T-helper 2 cell (primary cell): ENCODE results near the gene MAFB.

Experiments used
- DNase-seq, 5 experiments: peaks; one replicate each; pipeline versions ENCODE4 v3.0.0 to v3.0.0-alpha.2; 2012 to 2022

The MAFB gene

GRCh38 chr20:40702504-40702903 is 13.5 kb upstream of the MAFB start:
- DNase-seq: no peak

DNA sequence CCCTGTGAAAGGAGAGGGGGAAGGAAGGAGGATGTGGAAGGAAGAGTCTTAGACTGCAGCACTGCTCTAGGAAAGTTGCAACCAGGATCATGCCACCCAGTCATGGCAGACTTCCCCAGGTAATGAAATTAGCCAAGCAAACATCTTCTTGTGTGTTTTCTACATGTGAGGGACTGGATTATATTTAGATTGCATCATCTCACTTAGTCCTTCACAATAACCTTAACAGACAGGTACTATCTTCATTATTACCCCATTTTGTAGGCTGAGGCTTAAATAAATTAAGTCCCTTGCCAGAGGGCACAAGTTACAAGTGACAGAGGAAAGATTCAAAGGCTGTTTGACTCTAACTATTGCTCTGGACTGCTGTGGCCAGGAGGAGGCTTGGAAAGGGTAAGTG is 9.7 kb upstream of the MAFB start:
- no peak for DNase-seq

- no peak for DNase-seq
These were observed 9.2 kb upstream of the MAFB start for GRCh38 chr20:40698281-40698680.

- no peak for DNase-seq
These were observed 8.5 kb upstream of the MAFB start for GRCh38 chr20:40697541-40697940.

DNA sequence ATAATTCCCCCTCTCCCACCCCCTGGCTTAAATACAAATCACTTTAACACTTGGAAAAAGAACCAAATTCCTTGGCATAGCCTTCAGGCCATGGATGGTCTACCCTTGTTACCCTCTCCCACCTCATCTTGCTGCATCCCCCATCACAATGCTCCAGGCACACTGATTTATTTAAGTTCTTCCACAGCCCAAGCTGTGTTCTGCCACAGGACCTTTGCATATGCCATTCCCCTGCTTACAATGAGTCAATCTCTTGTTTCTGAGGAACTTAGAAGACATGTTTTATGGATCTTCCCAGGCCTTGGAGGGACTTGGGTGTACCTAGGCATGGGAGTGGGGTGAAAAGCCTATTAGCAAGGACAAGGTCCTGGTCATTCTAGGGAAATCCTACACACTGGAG is 6.2 kb upstream of the MAFB start:
- no peak for DNase-seq

GRCh38 chr20:40694246-40694645 is 5.2 kb upstream of the MAFB start:
- DNase-seq: no peak

- no peak for DNase-seq
These were observed 3.4 kb upstream of the MAFB start for GRCh38 chr20:40692240-40693011.

- DNase-seq: no peak
These were observed 2.7 kb upstream of the MAFB start for GRCh38 chr20:40691566-40692239.

GRCh38 chr20:40690836-40691565 is 2.0 kb upstream of the MAFB start:
- no peak for DNase-seq

DNA sequence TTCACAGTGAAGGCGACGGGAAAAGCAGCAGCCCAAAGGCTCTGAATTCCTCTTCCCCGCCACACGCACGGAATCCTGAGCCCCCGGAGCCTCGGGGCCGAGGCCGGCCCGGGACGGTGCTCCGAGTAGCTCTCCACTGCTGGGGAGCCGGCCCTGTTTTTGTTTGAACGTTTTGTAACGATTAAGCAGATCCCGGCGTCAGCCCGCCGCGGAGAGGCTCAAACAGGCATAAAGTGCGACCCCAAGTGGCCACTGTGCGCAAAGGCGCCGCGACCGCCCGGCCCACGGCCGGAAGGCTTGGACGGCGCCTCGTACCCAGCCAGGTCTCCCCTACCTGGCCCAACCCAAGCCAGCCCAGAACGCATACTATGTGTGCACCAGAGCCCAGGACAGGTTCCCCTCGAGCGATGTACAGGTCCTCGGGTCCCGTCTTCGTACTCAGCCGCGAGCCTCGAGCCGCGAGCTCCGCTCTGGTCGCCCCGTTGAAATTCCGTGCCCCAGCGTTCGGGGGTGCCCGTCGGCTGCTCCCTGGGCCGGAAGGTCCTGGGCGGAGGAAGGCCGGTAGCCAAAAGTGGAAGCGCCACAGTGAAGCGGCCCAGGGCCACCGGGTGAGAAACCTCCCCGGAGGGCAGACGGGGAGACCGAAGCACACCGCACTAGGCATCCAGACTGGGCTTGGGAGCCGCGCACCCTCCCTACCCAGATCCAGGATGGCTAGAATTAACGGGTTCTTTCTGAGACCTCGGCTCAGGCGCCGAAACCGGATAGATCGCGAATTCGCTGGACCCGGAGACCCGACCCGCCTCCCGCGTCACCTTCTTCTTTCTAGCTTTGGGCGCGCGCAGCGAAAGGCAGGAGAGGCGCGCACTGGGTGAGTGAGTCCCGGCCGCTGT is 1.2 kb upstream of the MAFB start:
- peak in 4 of 5 experiments; percentile 27 to 80 (median 34) for DNase-seq

DNA sequence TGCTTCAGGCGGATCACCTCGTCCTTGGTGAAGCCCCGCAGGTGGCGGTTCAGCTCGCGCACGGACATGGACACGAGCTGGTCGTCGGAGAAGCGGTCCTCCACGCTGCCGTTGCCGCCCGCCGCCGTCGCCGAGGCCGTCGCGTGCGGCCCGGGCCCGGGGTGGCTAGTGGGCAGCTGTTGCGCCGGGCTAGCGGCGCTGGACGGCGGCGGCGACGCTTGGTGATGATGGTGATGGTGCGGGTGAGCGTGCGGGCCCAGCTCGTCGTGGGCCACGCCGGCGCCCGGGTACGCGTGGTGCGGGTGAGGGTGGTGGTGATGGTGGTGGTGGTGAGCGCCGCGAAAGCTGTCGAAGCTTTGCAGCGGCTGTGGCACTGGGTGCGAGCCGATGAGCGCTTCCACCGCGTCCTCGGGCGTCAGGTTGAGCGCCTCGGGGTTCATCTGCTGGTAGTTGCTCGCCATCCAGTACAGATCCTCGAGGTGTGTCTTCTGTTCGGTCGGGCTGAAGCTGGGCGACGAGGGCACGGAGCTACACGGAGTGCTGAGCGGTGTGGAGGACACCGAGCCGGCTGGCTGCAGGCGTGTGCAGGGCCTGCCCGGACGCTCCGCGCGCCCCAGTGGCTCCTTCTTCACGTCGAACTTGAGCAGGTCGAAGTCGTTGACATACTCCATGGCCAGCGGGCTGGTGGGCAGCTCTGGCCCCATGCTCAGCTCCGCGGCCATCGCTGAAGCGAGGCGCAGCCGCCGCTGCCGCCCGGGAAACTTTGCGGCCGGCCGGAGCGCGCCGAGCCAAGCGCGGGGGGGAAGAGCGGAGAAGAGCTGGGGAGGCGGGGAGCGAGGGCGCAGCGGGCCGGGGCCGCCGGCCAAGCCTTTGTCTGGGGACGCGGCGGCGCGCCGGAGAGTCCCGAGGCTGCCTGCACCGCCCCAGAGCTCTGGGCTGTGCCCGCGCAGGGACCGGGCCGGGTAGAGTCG is 622 bp downstream of the MAFB start:
- peak in 1 of 5 experiments; percentile 24 for DNase-seq

DNA sequence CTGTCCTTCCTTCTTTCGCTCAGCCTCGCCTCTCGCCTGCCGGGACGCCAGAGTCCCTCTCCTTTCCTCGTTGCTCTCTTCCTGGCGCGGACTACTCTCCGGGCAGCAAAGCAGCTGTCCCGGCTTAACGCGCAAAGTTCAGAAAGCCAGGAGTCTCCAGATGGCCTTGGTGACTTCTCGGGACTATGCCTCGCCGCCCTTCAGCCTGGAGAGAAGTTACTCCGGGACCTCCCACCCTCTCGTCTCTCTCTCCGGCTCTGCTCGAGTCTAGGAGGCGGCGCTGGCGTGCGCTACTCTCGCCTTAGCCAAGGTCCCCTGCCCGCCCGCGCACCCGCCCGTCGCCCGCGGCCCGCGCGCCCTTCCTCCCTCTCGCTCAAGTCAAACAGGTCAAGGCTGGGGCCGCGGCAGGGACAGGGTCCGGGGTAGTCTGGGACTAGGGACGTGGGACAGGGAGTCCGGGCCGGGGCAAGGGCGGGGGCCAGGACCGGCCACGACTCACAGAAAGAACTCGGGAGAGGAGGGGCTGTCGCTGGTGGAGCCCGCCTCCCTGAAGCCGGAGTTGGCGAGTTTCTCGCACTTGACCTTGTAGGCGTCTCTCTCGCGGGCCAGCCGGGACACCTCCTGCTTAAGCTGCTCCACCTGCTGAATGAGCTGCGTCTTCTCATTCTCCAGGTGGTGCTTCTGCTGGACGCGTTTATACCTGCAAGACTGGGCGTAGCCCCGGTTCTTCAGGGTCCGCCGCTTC is 1.5 kb downstream of the MAFB start:
- DNase-seq: peak in 1 of 5 experiments; percentile 22

DNA sequence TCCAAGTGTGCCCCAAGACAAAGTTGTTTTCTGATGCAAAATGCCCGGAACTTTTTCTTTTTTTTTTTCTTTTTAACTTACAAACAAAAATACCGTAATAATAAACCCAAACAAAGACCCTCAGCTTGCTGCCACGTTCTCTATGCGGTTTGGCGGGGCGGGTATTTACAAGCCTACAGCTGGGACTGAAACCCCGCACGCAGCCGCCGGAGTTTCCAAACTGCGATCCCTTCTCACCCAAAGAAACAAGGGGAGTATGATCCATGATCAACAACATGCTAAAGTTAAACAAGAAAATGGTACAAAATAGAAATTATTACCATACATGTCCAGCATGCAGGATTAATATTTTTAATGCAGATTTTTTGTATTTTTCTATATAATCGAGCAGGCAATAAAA is 2.1 kb downstream of the MAFB start:
- no peak for DNase-seq

DNA sequence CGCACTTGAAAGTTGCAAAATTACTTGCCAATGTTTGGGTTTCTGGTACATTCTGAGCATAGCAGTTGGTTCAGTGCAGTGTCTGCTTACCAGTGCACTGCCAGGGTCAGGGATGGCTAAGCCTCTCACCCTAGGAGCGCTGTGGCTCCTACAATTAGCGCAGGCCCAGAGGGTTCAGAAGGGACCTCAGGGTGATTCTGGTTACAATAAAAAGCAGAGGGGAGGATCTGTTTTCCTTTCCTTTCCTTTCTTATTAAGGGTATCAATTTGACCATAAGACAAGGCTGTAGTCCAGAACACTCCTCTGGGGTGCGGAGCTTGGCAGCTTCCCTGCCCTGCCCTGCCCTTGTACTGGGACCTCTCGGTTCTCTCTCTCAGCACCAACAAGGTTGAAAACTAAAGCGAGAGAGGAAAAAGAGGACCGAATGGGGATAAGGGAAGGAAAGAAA is 2.6 kb downstream of the MAFB start:
- no peak for DNase-seq

DNA sequence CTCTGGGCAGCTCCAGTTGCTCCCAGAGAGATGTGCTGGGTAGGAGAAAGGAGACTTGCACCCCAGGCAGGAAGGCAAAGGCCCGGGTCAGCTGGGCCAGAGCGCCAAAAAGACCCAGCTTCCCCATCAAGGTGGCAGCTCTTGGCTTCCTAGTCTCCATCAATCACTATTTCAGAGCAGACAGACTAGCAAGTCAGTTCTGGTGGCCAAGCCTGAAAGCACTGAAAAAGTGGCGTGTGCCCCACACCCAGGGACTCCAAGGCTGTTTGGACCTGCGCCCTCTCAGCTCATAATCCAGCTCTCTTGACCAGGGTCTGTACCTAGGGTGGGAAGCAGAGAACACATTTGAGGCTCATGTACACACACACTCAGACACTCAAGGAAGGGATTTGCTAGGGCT is 3.7 kb downstream of the MAFB start:
- no peak for DNase-seq

GRCh38 chr20:40683894-40684268 is 5.2 kb downstream of the MAFB start:
- DNase-seq: no peak

DNA sequence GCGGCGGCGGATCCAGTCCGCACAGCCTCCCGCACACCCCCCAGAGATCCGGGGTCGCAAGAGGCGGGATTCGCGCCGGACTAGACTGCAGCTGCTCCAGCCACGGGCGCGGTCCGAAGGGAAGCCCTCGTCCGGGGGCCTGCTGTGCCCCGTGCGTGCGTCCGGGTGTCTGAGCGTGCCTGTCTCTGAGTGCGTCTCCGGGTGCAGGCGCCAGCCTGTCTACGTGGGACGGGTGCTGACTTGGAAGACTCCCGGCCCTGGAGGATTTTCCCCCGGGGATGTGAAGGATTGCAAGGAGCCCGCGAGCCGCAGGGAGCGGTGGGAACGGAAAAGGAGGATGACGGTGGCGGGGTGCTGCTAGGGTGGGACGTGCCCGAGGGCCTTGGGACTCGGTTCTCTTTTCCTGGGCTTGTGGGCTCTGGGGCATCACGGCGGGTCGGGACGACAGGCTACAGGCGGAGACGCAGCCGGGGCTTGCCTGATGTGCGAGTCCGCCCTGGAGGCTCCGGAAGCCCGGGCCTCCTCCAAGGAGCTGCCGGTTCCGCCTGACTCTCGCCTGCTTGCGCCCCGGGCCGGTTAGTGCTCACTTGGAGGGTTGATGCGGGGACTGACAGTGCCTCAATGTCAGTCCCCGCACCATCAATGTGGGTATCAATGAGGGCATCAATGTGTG is 5.7 kb downstream of the MAFB start:
- peak in 1 of 5 experiments; percentile 12 for DNase-seq

- DNase-seq: no peak
These were observed 6.7 kb downstream of the MAFB start for GRCh38 chr20:40682104-40682981.

- no peak for DNase-seq
These were observed 7.4 kb downstream of the MAFB start for GRCh38 chr20:40681684-40682083.
